ENCODE measurements around the gene FMO3. TPM values are rescaled to one million over a fixed set of nuclear protein-coding genes. Genes with fewer than 3 reads are reported as not detected.

Gene FMO3
- total and polyA plus RNA-seq, 2 of the 4 experiments (the other 2 are of a cell fraction) = under 0.01 to 0.10 TPM

GRCh38 chr1:171126504-171126903 lies 35.8 kb downstream of the FMO3 start:
- H2BK120ac ChIP-seq (ENCODE audit: low read depth, low read length) = peak overlapping the region; percentile 58
- ATAC-seq (ENCODE audit: low read depth) (no peak), DNase-seq (no peak)
- H3K9me1 ChIP-seq (ENCODE audit: insufficient read depth, low read length) = peaks cover 8% of the 10 kb centered on the region; the same call in 1 of the 2 replicates
- no peak overlapping the region for H3K23ac ChIP-seq (ENCODE audit: low read depth, low read length)
- H3K9ac ChIP-seq (ENCODE audit: low read depth, low read length) = no peak overlapping the region; the same call in 1 of the 2 replicates
- ChIA-PET CTCF (no interaction called here), POLR2A (ENCODE audit: unreplicated experiment) (interaction anchor here (1.3 kb wide), 1 partner anchor 15 kb away, joined by 4 read pairs; no protein-coding TSS in a partner anchor)
- H2BK20ac ChIP-seq (ENCODE audit: low read depth, low read length) = peak overlapping the region; percentile 38
- H2AFZ ChIP-seq (replicated peaks; ENCODE audit: low read length, poor library complexity) = no peak overlapping the region
- no TSS peak for BruUV-seq (replicated peaks)
- in situ Hi-C loops (cut with MboI; ENCODE audit: low sequenced_read_pairs) = no loop called here
- H3K36me3 ChIP-seq (ENCODE audit: control insufficient read depth, insufficient read depth, low read length) = no peaks in the 10 kb centered on the region
- H3K4ac ChIP-seq (ENCODE audit: low read depth, low read length) = no peak overlapping the region
- H4K8ac ChIP-seq (ENCODE audit: low read depth in 2 of 2, low read length in 2 of 2) = peak overlapping the region in 1 of 2 experiments; percentile 72; a peak in 2 of 4 replicates
- H4K5ac ChIP-seq (ENCODE audit: low read depth, low read length) = peak overlapping the region; percentile 98
- no peaks in the 10 kb centered on the region for H4K20me1 ChIP-seq (ENCODE audit: insufficient read depth, low read length)
- H2AK5ac ChIP-seq (ENCODE audit: low read depth, low read length) = peak overlapping the region; percentile 43; the same call in 1 of the 2 replicates
- H3K4me3 ChIP-seq (ENCODE audit: insufficient read depth, low read depth, low read length) = no peak overlapping the region
- peak overlapping the region; percentile 12; the same call in 1 of the 2 replicates for H3K14ac ChIP-seq (replicated peaks; ENCODE audit: low read depth, low read length)
- no peak overlapping the region for H2AK9ac ChIP-seq (replicated peaks; ENCODE audit: low read depth, low read length, poor library complexity)
- H3K27ac ChIP-seq (ENCODE audit: insufficient read depth, low read length) = peak overlapping the region; percentile 72; the same call in 1 of the 2 replicates
- no peaks in the 10 kb centered on the region for H3K79me1 ChIP-seq (ENCODE audit: low read depth in 1 of 2, low read length in 2 of 2)
- dilution Hi-C loops (cut with HindIII; ENCODE audit: low sequenced_read_pairs, unreplicated experiment) = no loop called here
- peak overlapping the region; percentile 40; the same call in 1 of the 3 replicates for H2BK15ac ChIP-seq (ENCODE audit: low read depth, low read length)
- peaks cover 10% of the 10 kb centered on the region for H3K4me1 ChIP-seq (ENCODE audit: control insufficient read depth, insufficient read depth, low read length)
- no peak overlapping the region for H3K56ac ChIP-seq (ENCODE audit: extremely low read depth, insufficient read depth, low read length)
- H2BK5ac ChIP-seq (ENCODE audit: low read depth, low read length, poor library complexity, severe bottlenecking) = no peak overlapping the region
- H3K4me2 ChIP-seq (ENCODE audit: low read depth, low read length) = no peak overlapping the region
- peaks cover 3% of the 10 kb centered on the region for H3K9me3 ChIP-seq (ENCODE audit: control insufficient read depth, insufficient read depth, low read length)
- no peaks in the 10 kb centered on the region for H3K27me3 ChIP-seq (ENCODE audit: control insufficient read depth, insufficient read depth, low read length)
- peak overlapping the region; percentile 95 for H3K18ac ChIP-seq (ENCODE audit: low read depth, low read length)
- WGBS, 2 experiments (ENCODE audit: extremely low coverage in 2 of 2, insufficient read length in 1 of 2) = no CpG with 5 or more reads among the region's 4 CpGs
- TF ChIP-seq BHLHE40 (IDR thresholded peaks at IDR 0.05; ENCODE audit: low read depth, low read length) = no peak
- TF ChIP-seq FOS (IDR thresholded peaks at IDR 0.05; ENCODE audit: low read depth, low read length) = no peak
- TF ChIP-seq RFX5 (IDR thresholded peaks at IDR 0.05; ENCODE audit: low read depth, low read length) = no peak
- TF ChIP-seq POLR2A (IDR thresholded peaks at IDR 0.05; ENCODE audit: low read depth, low read length) = no peak
- TF ChIP-seq CHD1 (IDR thresholded peaks at IDR 0.05; ENCODE audit: low read depth, low read length) = no peak
- no peak for TF ChIP-seq NFE2L2 (IDR thresholded peaks at IDR 0.05; ENCODE audit: low read depth, low read length)
- TF ChIP-seq, protein P1, sequence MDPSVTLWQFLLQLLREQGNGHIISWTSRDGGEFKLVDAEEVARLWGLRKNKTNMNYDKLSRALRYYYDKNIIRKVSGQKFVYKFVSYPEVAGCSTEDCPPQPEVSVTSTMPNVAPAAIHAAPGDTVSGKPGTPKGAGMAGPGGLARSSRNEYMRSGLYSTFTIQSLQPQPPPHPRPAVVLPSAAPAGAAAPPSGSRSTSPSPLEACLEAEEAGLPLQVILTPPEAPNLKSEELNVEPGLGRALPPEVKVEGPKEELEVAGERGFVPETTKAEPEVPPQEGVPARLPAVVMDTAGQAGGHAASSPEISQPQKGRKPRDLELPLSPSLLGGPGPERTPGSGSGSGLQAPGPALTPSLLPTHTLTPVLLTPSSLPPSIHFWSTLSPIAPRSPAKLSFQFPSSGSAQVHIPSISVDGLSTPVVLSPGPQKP (IDR thresholded peaks at IDR 0.05; ENCODE audit: borderline replicate concordance, low read depth, low read length) = no peak
- no peak for TF ChIP-seq SMC3 (IDR thresholded peaks at IDR 0.05; ENCODE audit: low read depth, low read length)
- no peak for TF ChIP-seq CEBPB (IDR thresholded peaks at IDR 0.05; ENCODE audit: low read depth, low read length)
- TF ChIP-seq USF2 (IDR thresholded peaks at IDR 0.05; ENCODE audit: low read depth, low read length) = no peak
- TF ChIP-seq RAD21 (IDR thresholded peaks at IDR 0.05; ENCODE audit: low read length) = no peak
- TF ChIP-seq CTCF (conservative IDR thresholded peaks at IDR 0.05; ENCODE audit: low read depth, low read length) = no peak
- no peak for TF ChIP-seq MAZ (IDR thresholded peaks at IDR 0.05; ENCODE audit: borderline replicate concordance, low read depth, low read length)
- intact Hi-C loops (cut with micrococcal nuclease) = no loop called here
- H4K91ac ChIP-seq (ENCODE audit: insufficient read depth, low read depth, low read length) = peak overlapping the region; percentile 14
